SU-DHL-6 (cell line): ENCODE data around the gene CFAP74.

ENCODE experiments used
- H2AFZ ChIP-seq: fragments of 200-600 bp; sonication (generic); 2 replicates; pipeline ENCODE4 v1.6.1; 2014; ENCODE audit warnings: low read depth, mild to moderate bottlenecking, moderate library complexity, mixed read lengths, antibody characterized with exemption, low read length; ENCODE audit not compliant: severe bottlenecking
- H3F3A ChIP-seq: fragments of 200-600 bp; shearing (Covaris generic); 2 replicates; pipeline ENCODE4 v1.6.0; 2016; ENCODE audit warnings: antibody characterized with exemption, mild to moderate bottlenecking; ENCODE audit not compliant: insufficient read depth
- H3K27ac ChIP-seq: fragments of 200-600 bp; sonication (generic); 2 replicates; pipeline ENCODE4 v1.5.1; 2016; ENCODE audit warnings: low read depth, mild to moderate bottlenecking, low read length, moderate library complexity, mixed read lengths
- H3K27me3 ChIP-seq: fragments of 200-600 bp; sonication (generic), shearing (Covaris generic); 2 replicates; pipeline ENCODE4 v1.6.0; 2014; ENCODE audit warnings: mild to moderate bottlenecking, low read length
- H3K36me3 ChIP-seq: fragments of 200-600 bp; sonication (generic); 2 replicates; pipeline ENCODE4 v1.6.1; 2014; ENCODE audit warnings: mild to moderate bottlenecking, low read length, mixed read lengths
- H3K4me2 ChIP-seq: fragments of 300-600, 200-600 bp; shearing (Covaris generic), sonication (generic); 2 replicates; pipeline ENCODE4 v1.6.0; 2014; ENCODE audit warnings: low read length, low read depth, mild to moderate bottlenecking; ENCODE audit not compliant: poor library complexity, severe bottlenecking
- H3K4me3 ChIP-seq: fragments of 200-600 bp; sonication (generic); 2 replicates; pipeline ENCODE4 v1.5.1; 2014; ENCODE audit warnings: antibody characterized with exemption, low read length, mild to moderate bottlenecking, mixed read lengths; ENCODE audit not compliant: insufficient read depth, poor library complexity, severe bottlenecking
- H3K79me2 ChIP-seq: fragments of 200-600 bp; sonication (generic); 2 replicates; pipeline ENCODE4 v1.6.1; 2014; ENCODE audit warnings: mild to moderate bottlenecking, low read length, moderate library complexity; ENCODE audit not compliant: insufficient read depth
- H3K9ac ChIP-seq: fragments of 200-600 bp; sonication (generic); 2 replicates; pipeline ENCODE4 v1.7.0; 2014; ENCODE audit warnings: mild to moderate bottlenecking, low read length
- H3K9me2 ChIP-seq: fragments of 200-600 bp; sonication (generic); replicated peaks from 2 replicates; pipeline ENCODE4 v1.6.1; 2014; ENCODE audit warnings: low read length; ENCODE audit not compliant: insufficient read depth
- H3K9me3 ChIP-seq: fragments of 200-600 bp; sonication (generic); 2 replicates; pipeline ENCODE4 v1.6.1; 2014; ENCODE audit warnings: low read length, mixed read lengths; ENCODE audit not compliant: insufficient read depth
- H4K20me1 ChIP-seq: fragments of 200-600 bp; sonication (generic); 2 replicates; pipeline ENCODE4 v1.6.1; 2014; ENCODE audit warnings: low read depth, mild to moderate bottlenecking, antibody characterized with exemption, low read length, moderate library complexity, mixed read lengths
- CTCF ChIP-seq: fragments of 200-600 bp; sonication (generic); IDR thresholded peaks from one replicate; pipeline ENCODE4 v1.5.1; 2017; ENCODE audit warnings: antibody characterized with exemption, mild to moderate bottlenecking, low read length, moderate library complexity; ENCODE audit not compliant: insufficient read depth, poor library complexity, severe bottlenecking
- EZH2phosphoT487 ChIP-seq: fragments of 200-600 bp; sonication (generic), shearing (Covaris generic); conservative IDR thresholded peaks from 2 replicates; pipeline ENCODE4 v1.6.1; 2018; ENCODE audit warnings: mild to moderate bottlenecking, antibody characterized with exemption, low read length, moderate library complexity, mixed read lengths

Gene CFAP74

GRCh38 chr1:1916851-1917251 lies 86.7 kb downstream of the CFAP74 start:
- no peaks in the 10 kb centered on the region for H3K9me3 ChIP-seq
- H3K4me3 ChIP-seq, result no peak overlapping the region
- H3K36me3 ChIP-seq, result no peaks in the 10 kb centered on the region
- H2AFZ ChIP-seq, result no peak overlapping the region
- H3K27me3 ChIP-seq, result no peaks in the 10 kb centered on the region
- TF ChIP-seq EZH2phosphoT487 (no peak), CTCF (no peak)
- H3K79me2 ChIP-seq, result no peaks in the 10 kb centered on the region
- no peaks in the 10 kb centered on the region for H3F3A ChIP-seq
- no peak overlapping the region for H3K4me2 ChIP-seq
- H3K9me2 ChIP-seq, result no peaks in the 10 kb centered on the region
- no peak overlapping the region for H3K27ac ChIP-seq
- H4K20me1 ChIP-seq, result no peaks in the 10 kb centered on the region
- no peak overlapping the region for H3K9ac ChIP-seq

- H3F3A ChIP-seq, result no peaks in the 10 kb centered on the region
- H3K9ac ChIP-seq, result no peak overlapping the region
- no peaks in the 10 kb centered on the region for H4K20me1 ChIP-seq
- H3K4me3 ChIP-seq, result no peak overlapping the region
- no peaks in the 10 kb centered on the region for H3K36me3 ChIP-seq
- H3K27ac ChIP-seq, result no peak overlapping the region
- no peak overlapping the region for H3K4me2 ChIP-seq
- no peaks in the 10 kb centered on the region for H3K9me3 ChIP-seq
- H3K9me2 ChIP-seq, result no peaks in the 10 kb centered on the region
- TF ChIP-seq EZH2phosphoT487 (no peak), CTCF (no peak)
- no peaks in the 10 kb centered on the region for H3K27me3 ChIP-seq
- H3K79me2 ChIP-seq, result no peaks in the 10 kb centered on the region
- no peak overlapping the region for H2AFZ ChIP-seq
These were observed 87.4 kb downstream of the CFAP74 start for GRCh38 chr1:1915911-1916840.

- H3K9me3 ChIP-seq, result no peaks in the 10 kb centered on the region
- no peaks in the 10 kb centered on the region for H3K79me2 ChIP-seq
- no peak within 1 kb of the TSS for H3K27ac ChIP-seq
- H4K20me1 ChIP-seq, result no peaks in the 10 kb centered on the region
- H3K9me2 ChIP-seq, result no peaks in the 10 kb centered on the region
- H3F3A ChIP-seq, result no peaks in the 10 kb centered on the region
- no peaks in the 10 kb centered on the region for H3K36me3 ChIP-seq
- TF ChIP-seq CTCF (no peak), EZH2phosphoT487 (no peak)
- H3K4me2 ChIP-seq, result no peak within 1 kb of the TSS
- no peaks in the 10 kb centered on the region for H3K27me3 ChIP-seq
- no peak within 1 kb of the TSS for H3K9ac ChIP-seq
- H2AFZ ChIP-seq, result no peak within 1 kb of the TSS
- H3K4me3 ChIP-seq, result no peak within 1 kb of the TSS
These were observed 88.5 kb downstream of the CFAP74 start, which contains the start of gene CALML6 for GRCh38 chr1:1914971-1915692. Gene CALML6, plus strand, starts transcription at chr1:1915260. Its CDS starts 21 bp downstream, at chr1:1915281.
